HL-60 (cell line): ENCODE measurements around the gene DKKL1.

Source experiments
- TF ChIP-seq, protein P1 (sequence below): IDR thresholded peaks from one replicate; pipeline ENCODE4 v1.5.1; 2011; ENCODE audit warnings: low read length, control low read depth, inconsistent platforms; ENCODE audit not compliant: insufficient read depth
- TF ChIP-seq, protein P2 (sequence below): IDR thresholded peaks from 2 replicates; pipeline ENCODE4 v1.6.1; 2012; ENCODE audit warnings: low read depth; ENCODE audit not compliant: insufficient replicate concordance

DNA sequence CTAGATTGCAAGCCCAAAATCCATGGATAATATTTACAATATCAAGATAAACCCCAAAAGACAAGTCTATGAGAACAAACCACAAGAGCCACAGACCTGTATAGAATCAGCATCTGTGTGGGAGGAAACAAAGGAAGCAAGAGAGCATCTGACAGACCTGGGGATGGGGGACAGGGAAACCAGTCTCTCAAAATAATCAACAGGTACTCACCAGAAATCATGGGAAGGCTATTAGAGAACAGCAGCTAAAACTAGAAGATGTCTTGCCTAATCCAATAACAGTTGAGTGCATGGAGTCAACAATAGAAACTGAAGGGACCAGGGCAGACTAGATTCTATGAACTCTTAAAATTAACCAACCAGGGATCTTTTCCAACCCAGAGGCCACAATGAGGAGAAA lies 47.4 kb upstream of the DKKL1 start:
- TF ChIP-seq, protein P1, sequence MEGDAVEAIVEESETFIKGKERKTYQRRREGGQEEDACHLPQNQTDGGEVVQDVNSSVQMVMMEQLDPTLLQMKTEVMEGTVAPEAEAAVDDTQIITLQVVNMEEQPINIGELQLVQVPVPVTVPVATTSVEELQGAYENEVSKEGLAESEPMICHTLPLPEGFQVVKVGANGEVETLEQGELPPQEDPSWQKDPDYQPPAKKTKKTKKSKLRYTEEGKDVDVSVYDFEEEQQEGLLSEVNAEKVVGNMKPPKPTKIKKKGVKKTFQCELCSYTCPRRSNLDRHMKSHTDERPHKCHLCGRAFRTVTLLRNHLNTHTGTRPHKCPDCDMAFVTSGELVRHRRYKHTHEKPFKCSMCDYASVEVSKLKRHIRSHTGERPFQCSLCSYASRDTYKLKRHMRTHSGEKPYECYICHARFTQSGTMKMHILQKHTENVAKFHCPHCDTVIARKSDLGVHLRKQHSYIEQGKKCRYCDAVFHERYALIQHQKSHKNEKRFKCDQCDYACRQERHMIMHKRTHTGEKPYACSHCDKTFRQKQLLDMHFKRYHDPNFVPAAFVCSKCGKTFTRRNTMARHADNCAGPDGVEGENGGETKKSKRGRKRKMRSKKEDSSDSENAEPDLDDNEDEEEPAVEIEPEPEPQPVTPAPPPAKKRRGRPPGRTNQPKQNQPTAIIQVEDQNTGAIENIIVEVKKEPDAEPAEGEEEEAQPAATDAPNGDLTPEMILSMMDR: no peak
- TF ChIP-seq, protein P2, sequence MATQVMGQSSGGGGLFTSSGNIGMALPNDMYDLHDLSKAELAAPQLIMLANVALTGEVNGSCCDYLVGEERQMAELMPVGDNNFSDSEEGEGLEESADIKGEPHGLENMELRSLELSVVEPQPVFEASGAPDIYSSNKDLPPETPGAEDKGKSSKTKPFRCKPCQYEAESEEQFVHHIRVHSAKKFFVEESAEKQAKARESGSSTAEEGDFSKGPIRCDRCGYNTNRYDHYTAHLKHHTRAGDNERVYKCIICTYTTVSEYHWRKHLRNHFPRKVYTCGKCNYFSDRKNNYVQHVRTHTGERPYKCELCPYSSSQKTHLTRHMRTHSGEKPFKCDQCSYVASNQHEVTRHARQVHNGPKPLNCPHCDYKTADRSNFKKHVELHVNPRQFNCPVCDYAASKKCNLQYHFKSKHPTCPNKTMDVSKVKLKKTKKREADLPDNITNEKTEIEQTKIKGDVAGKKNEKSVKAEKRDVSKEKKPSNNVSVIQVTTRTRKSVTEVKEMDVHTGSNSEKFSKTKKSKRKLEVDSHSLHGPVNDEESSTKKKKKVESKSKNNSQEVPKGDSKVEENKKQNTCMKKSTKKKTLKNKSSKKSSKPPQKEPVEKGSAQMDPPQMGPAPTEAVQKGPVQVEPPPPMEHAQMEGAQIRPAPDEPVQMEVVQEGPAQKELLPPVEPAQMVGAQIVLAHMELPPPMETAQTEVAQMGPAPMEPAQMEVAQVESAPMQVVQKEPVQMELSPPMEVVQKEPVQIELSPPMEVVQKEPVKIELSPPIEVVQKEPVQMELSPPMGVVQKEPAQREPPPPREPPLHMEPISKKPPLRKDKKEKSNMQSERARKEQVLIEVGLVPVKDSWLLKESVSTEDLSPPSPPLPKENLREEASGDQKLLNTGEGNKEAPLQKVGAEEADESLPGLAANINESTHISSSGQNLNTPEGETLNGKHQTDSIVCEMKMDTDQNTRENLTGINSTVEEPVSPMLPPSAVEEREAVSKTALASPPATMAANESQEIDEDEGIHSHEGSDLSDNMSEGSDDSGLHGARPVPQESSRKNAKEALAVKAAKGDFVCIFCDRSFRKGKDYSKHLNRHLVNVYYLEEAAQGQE: no peak
